Activated CD4-positive, alpha-beta T cell treated with anti-CD3 and anti-CD28 coated beads, Interleukin-2, amount 10 ng/mL, durations not matched to agents 7 days and 5 days (primary cell): ENCODE measurements around the gene GSE1. TPM values are rescaled to one million over a fixed set of nuclear protein-coding genes. Genes with fewer than 3 reads are reported as not detected.

ENCODE experiments used
- CTCF ChIA-PET: fragments of 350-600 bp; sonication (Branson Sonifier 250); formaldehyde crosslinking; loops from one replicate; lab custom pipeline; 2021; ENCODE audit warnings: antibody characterized with exemption; lab: Charles Lee
- POLR2A ChIA-PET: fragments of 350-600 bp; sonication (Branson Sonifier 250); formaldehyde crosslinking; loops from one replicate; lab custom pipeline; 2021; ENCODE audit warnings: antibody characterized with exemption; lab: Charles Lee
- DNase-seq: peaks from one replicate; pipeline ENCODE4 v3.0.0-alpha.2; 2020
- H3K27ac Mint-ChIP-seq: one replicate; pipeline ENCODE4 v1.8.0; 2021; ENCODE audit warnings: mild to moderate bottlenecking, moderate library complexity, mixed read lengths
- H3K27me3 Mint-ChIP-seq: one replicate; pipeline ENCODE4 v1.8.0; 2021; ENCODE audit warnings: mixed read lengths
- H3K36me3 Mint-ChIP-seq: one replicate; pipeline ENCODE4 v1.8.0; 2021; ENCODE audit warnings: low read depth, mixed read lengths
- H3K4me1 Mint-ChIP-seq: one replicate; pipeline ENCODE4 v1.8.0; 2021; ENCODE audit warnings: mixed read lengths
- H3K4me3 Mint-ChIP-seq: one replicate; pipeline ENCODE4 v1.8.0; 2021; ENCODE audit warnings: mild to moderate bottlenecking, moderate library complexity, mixed read lengths
- H3K9me3 Mint-ChIP-seq: one replicate; pipeline ENCODE4 v1.8.0; 2021; ENCODE audit warnings: mixed read lengths
- total RNA-seq, 2 experiments: library from RNA; stranded (reverse); gene quantifications; one replicate each; pipeline ENCODE4 v1.2.3, GENCODE V29; 2021

The GSE1 gene
- total RNA-seq, 2 experiments from 2014 or later = 25.7 to 27.3 TPM

- H3K27me3 Mint-ChIP-seq = no peaks in the 10 kb centered on the region
- peak overlapping the region; percentile 67 for H3K27ac Mint-ChIP-seq
- peak; percentile 21 for DNase-seq
- H3K36me3 Mint-ChIP-seq = peaks cover 13% of the 10 kb centered on the region
- no peak overlapping the region for H3K4me3 Mint-ChIP-seq
- POLR2A ChIA-PET = interaction anchor here (0.6 kb wide), 2 partner anchors 11 to 16 kb away, joined by 3 to 4 read pairs; no protein-coding TSS in a partner anchor
- peaks cover 49% of the 10 kb centered on the region for H3K4me1 Mint-ChIP-seq
- CTCF ChIA-PET = interaction anchor here (0.7 to 0.9 kb wide), 3 partner anchors 8 to 41 kb away, joined by 3 to 4 read pairs (median 3); no protein-coding TSS in a partner anchor
- H3K9me3 Mint-ChIP-seq = no peaks in the 10 kb centered on the region
Measured at GRCh38 chr16:85569615-85570212, 43.4 kb upstream of the GSE1 start.

GRCh38 chr16:85570213-85570734 lies 42.8 kb upstream of the GSE1 start:
- Mint-ChIP-seq H3K27ac (peak overlapping the region; percentile 67), H3K27me3 (no peaks in the 10 kb centered on the region), H3K4me3 (no peak overlapping the region), H3K9me3 (no peaks in the 10 kb centered on the region), H3K4me1 (peaks cover 48% of the 10 kb centered on the region), H3K36me3 (peaks cover 13% of the 10 kb centered on the region)
- ChIA-PET CTCF (no interaction called here), POLR2A (interaction anchor here (0.6 kb wide), 1 partner anchor 16 kb away, joined by 4 read pairs; no protein-coding TSS in a partner anchor)
- no peak for DNase-seq

- POLR2A ChIA-PET = no interaction called here
- peaks cover 13% of the 10 kb centered on the region for H3K36me3 Mint-ChIP-seq
- peak overlapping the region; percentile 67 for H3K27ac Mint-ChIP-seq
- CTCF ChIA-PET = no interaction called here
- DNase-seq = peak; percentile 35
- no peaks in the 10 kb centered on the region for H3K9me3 Mint-ChIP-seq
- H3K27me3 Mint-ChIP-seq = no peaks in the 10 kb centered on the region
- H3K4me1 Mint-ChIP-seq = peaks cover 48% of the 10 kb centered on the region
- no peak overlapping the region for H3K4me3 Mint-ChIP-seq
Measured at GRCh38 chr16:85570735-85571562, 42.2 kb upstream of the GSE1 start.

GRCh38 chr16:85571563-85571812 lies 41.6 kb upstream of the GSE1 start:
- no peaks in the 10 kb centered on the region for H3K27me3 Mint-ChIP-seq
- CTCF ChIA-PET = no interaction called here
- peaks cover 13% of the 10 kb centered on the region for H3K36me3 Mint-ChIP-seq
- H3K4me3 Mint-ChIP-seq = no peak overlapping the region
- POLR2A ChIA-PET = no interaction called here
- peaks cover 48% of the 10 kb centered on the region for H3K4me1 Mint-ChIP-seq
- no peaks in the 10 kb centered on the region for H3K9me3 Mint-ChIP-seq
- peak overlapping the region; percentile 67 for H3K27ac Mint-ChIP-seq
- no peak for DNase-seq

- DNase-seq = no peak
- H3K27me3 Mint-ChIP-seq = no peaks in the 10 kb centered on the region
- POLR2A ChIA-PET = no interaction called here
- no peak overlapping the region for H3K4me3 Mint-ChIP-seq
- CTCF ChIA-PET = interaction anchor here (1.6 kb wide), 1 partner anchor 43 kb away, joined by 4 read pairs; no protein-coding TSS in a partner anchor
- peaks cover 13% of the 10 kb centered on the region for H3K36me3 Mint-ChIP-seq
- peak overlapping the region; percentile 31 for H3K27ac Mint-ChIP-seq
- peaks cover 48% of the 10 kb centered on the region for H3K4me1 Mint-ChIP-seq
- no peaks in the 10 kb centered on the region for H3K9me3 Mint-ChIP-seq
Measured at GRCh38 chr16:85571813-85572619, 41.1 kb upstream of the GSE1 start.

GRCh38 chr16:85573045-85573695 lies 40.0 kb upstream of the GSE1 start:
- DNase-seq = no peak
- H3K9me3 Mint-ChIP-seq = no peaks in the 10 kb centered on the region
- H3K4me1 Mint-ChIP-seq = peaks cover 39% of the 10 kb centered on the region
- ChIA-PET POLR2A (no interaction called here), CTCF (interaction anchor here (1.5 to 1.6 kb wide), 3 partner anchors 19 to 44 kb away, joined by 3 to 6 read pairs (median 4); no protein-coding TSS in a partner anchor)
- H3K36me3 Mint-ChIP-seq = peaks cover 13% of the 10 kb centered on the region
- no peak overlapping the region for H3K27ac Mint-ChIP-seq
- H3K4me3 Mint-ChIP-seq = no peak overlapping the region
- no peaks in the 10 kb centered on the region for H3K27me3 Mint-ChIP-seq

GRCh38 chr16:85573696-85574641 lies 39.2 kb upstream of the GSE1 start:
- DNase-seq = no peak
- H3K27me3 Mint-ChIP-seq = no peaks in the 10 kb centered on the region
- ChIA-PET POLR2A (no interaction called here), CTCF (interaction anchor here (1.5 to 1.6 kb wide), 3 partner anchors 20 to 45 kb away, joined by 3 to 6 read pairs (median 4); no protein-coding TSS in a partner anchor)
- H3K4me3 Mint-ChIP-seq = no peak overlapping the region
- no peaks in the 10 kb centered on the region for H3K9me3 Mint-ChIP-seq
- H3K4me1 Mint-ChIP-seq = peaks cover 36% of the 10 kb centered on the region
- no peak overlapping the region for H3K27ac Mint-ChIP-seq
- H3K36me3 Mint-ChIP-seq = peaks cover 13% of the 10 kb centered on the region

- ChIA-PET CTCF (interaction anchor here (1.5 kb wide), 1 partner anchor 24 kb away, joined by 3 read pairs; no protein-coding TSS in a partner anchor), POLR2A (no interaction called here)
- H3K36me3 Mint-ChIP-seq = peaks cover 7% of the 10 kb centered on the region
- H3K4me3 Mint-ChIP-seq = no peak overlapping the region
- H3K27ac Mint-ChIP-seq = no peak overlapping the region
- H3K4me1 Mint-ChIP-seq = peaks cover 28% of the 10 kb centered on the region
- no peaks in the 10 kb centered on the region for H3K9me3 Mint-ChIP-seq
- DNase-seq = no peak
- no peaks in the 10 kb centered on the region for H3K27me3 Mint-ChIP-seq
Measured at GRCh38 chr16:85574672-85575475, 38.2 kb upstream of the GSE1 start.

- no peak overlapping the region for H3K4me3 Mint-ChIP-seq
- ChIA-PET CTCF (interaction anchor here (0.6 to 1.0 kb wide), 2 partner anchors 17 to 615 kb away, joined by 3 read pairs; no protein-coding TSS in a partner anchor), POLR2A (no interaction called here)
- H3K9me3 Mint-ChIP-seq = no peaks in the 10 kb centered on the region
- no peak overlapping the region for H3K27ac Mint-ChIP-seq
- DNase-seq = no peak
- peaks cover 1% of the 10 kb centered on the region for H3K36me3 Mint-ChIP-seq
- no peaks in the 10 kb centered on the region for H3K27me3 Mint-ChIP-seq
- peaks cover 17% of the 10 kb centered on the region for H3K4me1 Mint-ChIP-seq
Measured at GRCh38 chr16:85575920-85576319, 37.2 kb upstream of the GSE1 start.

- ChIA-PET POLR2A (no interaction called here), CTCF (interaction anchor here (1.2 kb wide), 1 partner anchor 19 kb away, joined by 7 read pairs; no protein-coding TSS in a partner anchor)
- H3K4me3 Mint-ChIP-seq = no peak overlapping the region
- no peak overlapping the region for H3K27ac Mint-ChIP-seq
- H3K9me3 Mint-ChIP-seq = no peaks in the 10 kb centered on the region
- DNase-seq = no peak
- H3K27me3 Mint-ChIP-seq = no peaks in the 10 kb centered on the region
- H3K4me1 Mint-ChIP-seq = peaks cover 7% of the 10 kb centered on the region
- peaks cover 1% of the 10 kb centered on the region for H3K36me3 Mint-ChIP-seq
Measured at GRCh38 chr16:85576944-85577343, 36.2 kb upstream of the GSE1 start.
